ENCODE data around the gene PSMD13.
A peak's percentile ranks its signal among the peaks of the same experiment; 100 is the strongest.

Gene PSMD13

DNA sequence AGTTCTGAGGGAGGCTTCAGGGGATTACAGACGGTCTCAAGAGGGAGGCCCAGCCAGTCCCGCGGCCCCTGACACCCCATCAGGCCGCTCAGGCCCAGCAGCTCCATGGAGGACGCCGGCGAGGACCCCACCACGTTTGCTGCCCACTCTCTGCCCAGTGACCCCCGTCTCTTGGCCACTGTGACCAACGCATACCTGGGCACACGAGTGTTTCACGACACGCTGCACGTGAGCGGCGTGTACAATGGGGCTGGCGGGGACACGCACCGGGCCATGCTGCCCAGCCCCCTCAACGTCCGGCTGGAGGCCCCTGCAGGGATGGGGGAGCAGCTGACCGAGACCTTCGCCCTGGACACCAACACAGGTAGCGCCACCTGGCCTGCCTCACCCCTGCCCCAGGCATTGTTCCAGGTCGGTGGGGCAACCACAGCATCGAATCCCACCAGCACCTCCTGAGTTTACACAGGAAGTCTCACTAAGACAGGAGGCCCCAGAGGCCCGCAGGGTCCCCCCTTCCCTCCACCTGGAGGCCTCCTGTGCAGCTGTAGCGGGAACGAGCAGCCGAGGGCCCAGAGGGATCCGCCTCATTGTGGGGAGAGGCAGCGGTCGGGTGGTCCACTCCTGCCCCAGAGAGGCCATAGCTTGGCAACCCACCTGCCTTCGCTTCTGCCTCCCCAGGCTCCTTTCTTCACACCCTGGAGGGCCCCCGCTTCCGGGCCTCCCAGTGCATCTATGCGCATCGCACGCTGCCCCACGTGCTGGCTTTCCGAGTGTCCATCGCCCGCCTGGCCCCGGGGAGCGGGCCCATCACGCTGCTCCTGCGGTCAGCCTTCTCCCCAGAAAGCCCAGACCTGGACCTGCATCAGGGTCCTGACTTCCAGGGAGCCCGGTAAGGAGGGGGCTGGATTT is 53.2 kb downstream of the PSMD13 start:
- no peak for ATAC-seq
- Mint-ChIP-seq H3K9me3 (no peaks in the 10 kb centered on the region), H3K27ac (peak overlapping the region; percentile 72), H3K4me1 (peaks cover 38% of the 10 kb centered on the region), H3K4me3 (peak overlapping the region; percentile 73), H3K27me3 (peaks cover 22% of the 10 kb centered on the region), H3K36me3 (peaks cover 20% of the 10 kb centered on the region)

DNA sequence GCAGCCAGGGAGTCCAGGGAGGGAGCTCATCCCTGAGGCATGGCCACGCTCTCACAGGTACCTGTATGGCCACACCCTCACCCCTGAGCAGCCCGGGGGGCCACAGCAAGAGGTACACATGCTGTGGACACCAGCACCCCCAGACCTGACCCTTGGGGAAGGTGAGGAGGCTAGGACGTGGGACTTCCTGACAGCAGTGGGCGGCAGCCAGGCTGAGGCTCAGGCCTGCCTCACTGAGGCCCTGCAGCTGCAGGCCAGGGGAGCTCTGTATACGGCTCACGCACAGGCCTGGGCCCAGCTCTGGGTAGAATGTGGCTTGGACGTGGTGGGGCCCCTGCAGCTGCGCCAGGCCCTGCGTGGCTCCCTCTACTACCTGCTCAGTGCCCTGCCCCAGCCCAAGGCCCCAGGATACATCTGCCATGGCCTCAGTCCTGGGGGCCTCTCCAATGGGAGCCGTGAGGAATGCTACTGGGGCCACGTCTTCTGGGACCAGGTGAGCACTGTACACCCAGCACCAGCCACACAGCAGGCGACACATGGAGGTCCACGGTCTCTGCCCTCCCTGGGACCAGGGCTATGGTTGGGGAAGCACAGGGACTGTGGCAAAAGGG is 54.0 kb downstream of the PSMD13 start:
- Mint-ChIP-seq H3K27me3 (peaks cover 15% of the 10 kb centered on the region), H3K9me3 (no peaks in the 10 kb centered on the region), H3K4me1 (peaks cover 37% of the 10 kb centered on the region), H3K27ac (peak overlapping the region; percentile 72), H3K36me3 (peaks cover 22% of the 10 kb centered on the region), H3K4me3 (peak overlapping the region; percentile 73)
- ATAC-seq, result no peak

DNA sequence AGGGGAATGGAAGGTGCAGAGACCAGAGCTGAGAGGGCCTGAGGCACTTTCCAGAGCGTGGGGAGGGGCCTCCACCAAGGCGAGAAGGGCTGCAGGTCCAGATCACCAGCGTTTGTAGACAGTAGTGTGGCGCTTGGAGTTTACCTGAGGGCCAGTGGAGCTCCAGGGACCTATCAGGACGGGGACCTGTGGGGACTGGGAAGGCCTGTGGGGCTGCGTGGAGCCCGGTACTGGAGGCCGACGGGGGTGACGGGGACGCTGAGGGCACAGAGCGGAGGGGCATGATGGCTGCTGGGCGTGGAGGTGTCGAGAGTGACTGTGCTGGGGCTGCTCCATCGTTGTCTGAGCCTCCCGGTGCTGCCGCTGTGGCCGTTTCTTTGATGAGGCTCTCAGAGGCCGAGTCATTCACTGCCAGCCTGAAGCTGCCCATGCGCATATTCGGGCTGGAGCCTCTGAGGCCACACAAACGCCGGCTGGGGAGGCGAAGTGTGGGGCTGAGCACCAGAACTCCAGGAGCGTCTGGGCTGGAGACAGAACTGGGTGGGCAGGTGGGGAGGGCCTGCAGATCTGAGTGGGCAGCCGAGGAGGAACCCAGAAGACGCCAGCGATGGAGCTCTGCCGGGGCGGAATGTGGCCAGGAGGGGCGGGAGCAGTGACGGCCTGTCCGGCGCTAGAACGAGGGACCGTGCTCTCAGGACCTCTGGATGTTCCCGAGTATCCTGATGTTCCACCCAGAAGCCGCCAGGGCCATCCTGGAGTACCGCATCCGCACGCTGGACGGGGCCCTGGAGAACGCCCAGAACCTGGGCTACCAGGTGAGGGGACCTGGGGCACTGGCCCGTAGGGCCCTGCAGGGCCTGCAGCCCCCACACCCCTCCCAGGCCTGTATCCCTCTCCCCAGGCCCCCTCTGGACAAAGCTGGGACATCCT is 54.8 kb downstream of the PSMD13 start:
- no peak for ATAC-seq
- Mint-ChIP-seq H3K9me3 (no peaks in the 10 kb centered on the region), H3K4me1 (peaks cover 33% of the 10 kb centered on the region), H3K4me3 (no peak overlapping the region), H3K36me3 (peaks cover 22% of the 10 kb centered on the region), H3K27ac (no peak overlapping the region), H3K27me3 (peaks cover 10% of the 10 kb centered on the region)

DNA sequence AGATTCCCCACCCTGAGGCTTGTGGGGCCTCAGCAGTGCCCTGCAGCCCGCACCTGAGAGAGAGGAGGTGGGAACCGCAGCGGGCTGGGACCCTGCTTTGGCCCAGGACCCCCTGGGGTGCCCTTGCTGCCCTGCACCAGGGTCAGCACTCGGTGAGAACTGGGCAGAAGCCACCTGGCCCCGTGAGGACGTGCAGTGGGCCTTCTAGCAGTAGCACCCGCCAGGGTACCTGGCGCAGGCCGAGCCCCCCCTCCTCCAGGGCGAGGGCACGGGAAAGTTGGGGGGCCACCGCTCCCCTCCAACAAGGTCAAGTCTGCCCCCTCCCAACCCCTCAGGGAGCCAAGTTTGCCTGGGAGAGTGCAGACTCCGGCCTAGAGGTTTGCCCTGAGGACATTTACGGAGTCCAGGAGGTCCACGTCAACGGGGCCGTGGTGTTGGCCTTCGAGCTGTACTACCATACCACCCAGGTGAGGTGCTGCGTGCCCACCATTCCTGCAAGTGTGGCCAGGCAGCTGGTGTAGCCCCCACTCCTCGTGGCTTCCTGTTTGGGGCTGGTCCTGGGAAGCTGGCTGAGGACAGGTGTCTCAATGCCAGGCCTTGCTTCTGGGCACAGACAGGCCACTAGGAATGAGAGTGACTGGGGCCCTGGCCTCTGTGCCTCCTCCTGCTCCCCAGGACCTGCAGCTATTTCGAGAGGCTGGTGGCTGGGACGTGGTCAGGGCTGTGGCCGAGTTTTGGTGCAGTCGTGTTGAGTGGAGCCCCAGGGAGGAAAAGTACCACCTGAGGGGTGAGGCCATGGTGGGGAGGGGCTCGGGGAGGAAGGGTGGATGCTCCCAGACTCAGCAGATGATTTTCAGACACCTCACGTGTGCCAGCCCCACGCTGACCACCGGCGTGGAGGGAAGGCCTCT is 55.7 kb downstream of the PSMD13 start:
- ATAC-seq, result no peak
- H3K27me3 Mint-ChIP-seq, result peaks cover 1% of the 10 kb centered on the region
- peaks cover 26% of the 10 kb centered on the region for H3K4me1 Mint-ChIP-seq
- H3K36me3 Mint-ChIP-seq, result peaks cover 22% of the 10 kb centered on the region
- H3K4me3 Mint-ChIP-seq, result no peak overlapping the region
- no peak overlapping the region for H3K27ac Mint-ChIP-seq
- H3K9me3 Mint-ChIP-seq, result no peaks in the 10 kb centered on the region

DNA sequence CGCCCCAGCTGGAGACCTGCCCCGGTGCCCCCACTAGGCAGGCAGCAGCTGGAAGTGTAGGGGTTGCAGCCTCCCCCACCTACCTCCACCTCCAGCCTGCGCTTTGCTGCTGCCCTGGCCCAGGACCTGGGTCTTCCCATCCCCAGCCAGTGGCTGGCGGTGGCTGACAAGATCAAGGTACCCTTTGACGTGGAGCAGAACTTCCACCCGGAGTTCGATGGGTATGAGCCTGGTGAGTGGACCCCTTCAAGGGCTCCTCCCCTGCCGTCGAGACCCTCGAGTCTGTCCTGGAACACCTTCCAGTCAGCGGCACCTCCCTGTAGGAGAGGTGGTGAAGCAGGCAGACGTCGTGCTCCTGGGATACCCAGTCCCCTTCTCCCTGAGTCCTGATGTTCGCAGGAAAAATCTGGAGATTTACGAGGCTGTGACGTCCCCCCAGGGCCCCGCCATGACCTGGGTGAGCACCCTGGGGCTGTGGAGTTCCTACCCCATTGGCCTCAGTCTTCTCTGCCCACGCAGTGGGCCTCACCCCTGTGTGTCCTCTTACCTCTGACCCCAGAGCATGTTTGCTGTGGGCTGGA is 56.6 kb downstream of the PSMD13 start:
- Mint-ChIP-seq H3K4me3 (no peak overlapping the region), H3K36me3 (peaks cover 22% of the 10 kb centered on the region), H3K27ac (no peak overlapping the region), H3K9me3 (no peaks in the 10 kb centered on the region), H3K27me3 (no peaks in the 10 kb centered on the region), H3K4me1 (peaks cover 21% of the 10 kb centered on the region)
- no peak for ATAC-seq

DNA sequence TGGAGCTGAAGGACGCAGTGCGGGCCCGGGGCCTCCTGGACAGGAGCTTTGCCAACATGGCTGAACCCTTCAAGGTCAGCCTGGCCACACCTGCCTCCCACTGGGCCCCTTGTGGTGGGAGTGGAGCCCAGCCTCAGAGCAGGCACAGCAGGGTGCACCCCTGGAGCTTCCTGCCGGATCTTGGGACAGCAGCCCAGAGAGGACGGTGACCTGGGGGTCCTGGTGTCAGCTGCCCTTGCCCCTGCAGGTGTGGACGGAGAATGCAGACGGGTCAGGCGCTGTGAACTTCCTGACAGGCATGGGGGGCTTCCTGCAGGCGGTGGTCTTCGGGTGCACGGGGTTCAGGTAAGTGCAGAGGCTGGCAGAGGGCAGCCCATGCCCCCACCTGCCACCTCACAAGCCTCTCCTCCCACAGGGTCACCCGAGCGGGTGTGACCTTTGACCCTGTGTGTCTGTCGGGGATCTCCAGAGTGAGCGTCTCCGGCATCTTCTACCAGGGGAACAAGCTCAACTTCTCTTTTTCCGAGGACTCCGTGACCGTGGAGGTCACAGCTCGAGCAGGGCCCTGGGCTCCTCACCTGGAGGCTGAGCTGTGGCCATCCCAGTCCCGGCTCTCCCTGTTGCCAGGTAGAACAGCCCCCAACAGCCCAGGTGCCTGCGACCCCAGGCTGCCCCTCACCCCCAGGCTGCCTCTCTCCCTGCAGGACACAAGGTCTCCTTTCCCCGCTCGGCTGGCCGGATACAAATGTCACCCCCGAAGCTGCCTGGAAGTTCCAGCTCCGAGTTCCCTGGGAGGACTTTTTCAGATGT is 57.3 kb downstream of the PSMD13 start:
- no peak overlapping the region for H3K27ac Mint-ChIP-seq

DNA sequence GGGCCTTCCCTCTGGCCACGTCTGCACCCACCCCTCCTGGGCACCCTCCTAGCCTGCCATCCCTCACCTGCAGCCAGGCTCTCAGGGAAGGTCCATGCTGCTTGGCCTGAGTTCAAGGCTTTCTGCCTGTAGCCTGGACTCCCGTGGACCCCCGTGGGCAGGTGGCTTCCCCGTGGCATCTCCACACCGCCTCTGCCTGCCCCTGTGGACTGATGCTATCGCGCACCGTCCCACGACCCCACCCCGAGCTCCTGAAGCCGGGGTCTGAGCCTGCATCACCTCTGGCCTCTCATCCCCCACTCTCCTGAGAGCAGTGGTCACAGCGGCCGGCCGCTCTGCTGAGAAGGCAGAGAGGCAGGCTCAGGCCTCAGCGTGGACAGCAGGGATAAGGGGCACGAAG is 58.0 kb downstream of the PSMD13 start:
- Mint-ChIP-seq H3K27me3 (no peaks in the 10 kb centered on the region), H3K4me3 (no peak overlapping the region), H3K36me3 (peaks cover 22% of the 10 kb centered on the region), H3K27ac (no peak overlapping the region), H3K4me1 (peaks cover 17% of the 10 kb centered on the region), H3K9me3 (no peaks in the 10 kb centered on the region)
- ATAC-seq, result no peak

More for the DNA sequence above, 57.3 kb downstream of the PSMD13 start:
- Mint-ChIP-seq H3K4me1 (peaks cover 21% of the 10 kb centered on the region), H3K36me3 (peaks cover 22% of the 10 kb centered on the region), H3K9me3 (no peaks in the 10 kb centered on the region), H3K27me3 (no peaks in the 10 kb centered on the region), H3K4me3 (no peak overlapping the region)
- no peak for ATAC-seq

DNA sequence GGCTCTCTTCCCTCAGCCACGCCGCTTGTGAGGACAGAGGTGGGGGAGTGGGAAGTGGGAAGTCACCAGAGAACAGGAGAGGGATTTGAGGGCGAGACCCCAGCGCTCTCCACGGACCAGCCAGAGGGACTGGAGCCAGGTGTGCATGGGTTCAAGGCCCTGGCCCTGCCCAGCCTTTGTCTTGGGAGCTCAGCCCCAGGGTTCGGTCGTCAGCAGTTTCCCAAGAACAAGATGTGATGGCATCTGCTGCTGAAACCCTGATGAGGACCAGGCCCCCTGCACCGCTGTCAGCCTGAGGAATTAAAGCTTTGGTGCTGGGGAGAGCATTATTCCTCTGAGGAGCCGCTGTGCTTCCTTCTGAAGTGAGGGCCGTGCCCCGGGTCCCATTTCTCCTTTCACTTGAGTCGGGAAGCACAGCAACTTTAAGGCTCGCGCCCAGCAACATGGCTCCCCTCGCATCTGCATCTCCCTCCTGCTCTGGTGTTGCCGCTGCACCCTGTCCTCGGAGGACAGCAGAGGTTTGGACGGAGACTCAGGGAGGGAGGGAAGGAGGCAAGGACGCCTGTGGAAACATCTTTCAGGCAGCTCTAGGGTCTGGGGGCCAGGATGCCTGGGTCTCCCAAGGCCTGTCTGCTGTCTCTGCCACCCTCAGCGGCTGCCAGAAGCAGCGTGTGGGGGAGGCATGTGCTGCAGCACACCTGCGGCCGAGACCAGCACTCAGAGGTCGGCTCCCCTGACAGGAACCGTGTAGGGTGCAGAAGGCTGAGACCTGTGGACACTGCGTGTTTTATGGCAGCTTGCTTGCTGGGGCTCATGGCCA is 58.8 kb downstream of the PSMD13 start:
- Mint-ChIP-seq H3K9me3 (no peaks in the 10 kb centered on the region), H3K4me1 (peaks cover 10% of the 10 kb centered on the region), H3K4me3 (no peak overlapping the region), H3K36me3 (peaks cover 22% of the 10 kb centered on the region), H3K27ac (no peak overlapping the region), H3K27me3 (no peaks in the 10 kb centered on the region)
- ATAC-seq, result no peak

DNA sequence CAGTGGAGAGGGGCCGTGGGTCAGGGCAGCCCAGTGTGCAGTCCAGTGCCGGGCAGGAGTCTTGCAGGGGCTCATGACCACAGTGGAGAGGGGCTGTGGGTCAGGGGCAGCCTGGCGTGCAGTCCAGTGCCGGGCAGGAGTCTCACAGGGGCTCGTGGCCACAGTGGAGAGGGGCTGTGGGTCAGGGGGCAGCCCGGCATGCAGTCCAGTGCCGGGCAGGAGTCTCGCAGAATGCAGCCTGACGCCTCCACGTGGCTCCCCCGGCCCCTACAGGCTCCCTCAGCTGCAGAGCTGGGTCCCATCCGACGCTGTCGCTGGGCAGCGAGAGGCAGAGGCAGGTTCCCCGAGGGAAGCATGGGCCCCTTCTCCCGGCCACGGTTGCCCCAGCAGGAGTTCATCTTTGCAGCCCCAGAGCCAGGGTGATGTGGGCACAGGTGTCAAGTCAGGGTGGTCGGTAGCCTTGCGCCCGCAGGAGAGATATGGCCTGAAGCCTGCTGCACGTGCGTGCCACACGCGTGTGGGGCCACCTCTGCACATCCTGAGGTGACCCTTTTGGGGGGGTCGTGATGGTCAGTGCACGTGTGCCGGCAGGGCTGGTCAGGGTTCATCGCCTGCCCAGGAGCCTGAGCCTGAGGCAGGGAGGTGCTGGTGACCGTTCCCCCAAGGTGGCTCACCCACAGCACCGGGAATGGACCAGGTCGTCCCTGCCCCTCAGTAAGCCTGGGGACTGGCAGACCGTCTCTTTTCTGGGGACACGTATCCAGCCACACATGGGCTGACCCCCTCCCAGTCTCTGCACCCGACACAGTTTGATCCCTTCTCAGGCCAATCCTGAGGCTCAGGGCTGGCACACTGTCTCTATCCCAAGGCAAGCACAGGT is 59.6 kb downstream of the PSMD13 start:
- Mint-ChIP-seq H3K27me3 (no peaks in the 10 kb centered on the region), H3K9me3 (no peaks in the 10 kb centered on the region), H3K36me3 (peaks cover 17% of the 10 kb centered on the region), H3K4me1 (peaks cover 4% of the 10 kb centered on the region), H3K27ac (no peak overlapping the region), H3K4me3 (no peak overlapping the region)
- ATAC-seq, result no peak

DNA sequence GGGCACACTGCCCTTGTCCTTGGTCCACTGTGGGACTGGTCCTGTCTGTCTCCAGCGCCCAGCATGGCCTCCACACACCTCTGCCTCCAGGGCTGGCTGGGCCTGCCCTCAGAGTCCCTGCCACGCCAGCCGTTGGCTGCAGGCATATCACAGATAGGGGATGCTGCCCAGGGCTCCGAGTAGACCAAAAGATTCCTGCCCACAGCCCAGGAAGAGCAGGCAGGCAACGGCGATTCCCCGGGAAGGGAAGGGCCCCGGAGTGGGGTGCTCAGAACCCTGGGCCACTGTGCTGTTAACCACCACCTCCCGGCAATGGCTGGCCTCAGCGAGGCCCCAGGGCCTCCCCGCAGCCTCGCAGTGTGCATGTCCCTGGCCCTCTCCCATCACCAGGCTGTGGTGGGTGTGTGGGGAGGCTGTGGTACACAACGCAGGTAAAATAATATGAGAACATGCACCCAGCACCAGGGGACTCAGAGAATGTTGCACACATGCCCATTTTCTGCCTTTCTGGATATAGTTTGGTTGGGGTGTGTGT is 60.3 kb downstream of the PSMD13 start:
- Mint-ChIP-seq H3K4me1 (peaks cover 4% of the 10 kb centered on the region), H3K27ac (peak overlapping the region; percentile 28), H3K36me3 (peaks cover 17% of the 10 kb centered on the region), H3K4me3 (no peak overlapping the region), H3K9me3 (no peaks in the 10 kb centered on the region), H3K27me3 (no peaks in the 10 kb centered on the region)
- ATAC-seq, result no peak

DNA sequence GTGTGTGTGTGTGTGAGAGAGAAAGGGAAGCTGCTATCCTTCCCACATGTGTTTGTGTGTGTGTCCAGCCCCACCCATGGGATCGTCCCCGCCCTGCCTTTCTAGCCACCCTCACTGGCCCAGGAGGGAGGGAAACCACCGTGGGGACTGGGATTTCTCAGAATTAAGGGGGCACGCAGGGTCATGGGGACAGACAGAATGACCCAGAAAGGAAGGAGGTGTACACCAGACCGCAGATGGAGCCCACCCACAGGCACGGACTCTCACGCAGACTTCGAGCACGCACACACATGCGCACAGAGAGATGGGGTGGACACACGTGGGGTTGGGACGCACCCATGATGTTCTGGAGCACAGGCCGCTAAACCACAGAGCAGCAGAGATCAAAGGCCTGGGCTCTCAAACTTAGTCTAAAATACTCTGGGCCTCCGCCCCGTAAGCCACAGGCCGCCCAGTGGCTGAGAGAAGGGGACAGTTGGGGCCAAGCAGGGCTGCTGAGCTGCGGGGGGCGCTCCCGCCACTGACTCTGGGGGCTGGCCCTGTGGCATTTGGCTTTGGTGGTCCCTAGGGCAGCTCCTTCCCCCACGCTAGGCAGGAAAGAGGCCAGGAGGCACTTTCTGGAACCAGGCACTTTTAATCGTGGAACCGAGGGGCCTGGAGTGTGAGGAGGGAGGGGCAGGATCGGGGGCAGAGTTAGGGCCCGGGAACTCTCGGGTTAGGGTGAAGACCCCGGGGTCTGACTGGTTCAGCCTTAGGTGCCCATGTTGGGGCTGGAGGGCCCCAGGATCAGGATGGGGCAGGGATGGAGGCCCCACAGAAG is 61.0 kb downstream of the PSMD13 start:
- H3K4me1 Mint-ChIP-seq, result peaks cover 8% of the 10 kb centered on the region
- peak; percentile 42 for ATAC-seq

More for the DNA sequence above, 61.0 kb downstream of the PSMD13 start:
- Mint-ChIP-seq H3K4me3 (peak overlapping the region; percentile 12), H3K36me3 (peaks cover 17% of the 10 kb centered on the region), H3K27ac (peak overlapping the region; percentile 28), H3K27me3 (no peaks in the 10 kb centered on the region), H3K9me3 (no peaks in the 10 kb centered on the region)

All from stimulated activated memory B cell treated with anti-CD40 and anti-IgM and Interleukin-4, amounts not matched to agents 10 μg/mL and 1 μg/mL and 100 μg/mL, for 72 hours (primary cell).